Kidney (tissue), 14 donors: ENCODE results near the gene SGIP1. TPM values are rescaled to one million over a fixed set of nuclear protein-coding genes. Genes with fewer than 3 reads are reported as not detected.

Experiments
- DNase-seq, 5 donors: peaks; one replicate each; pipeline ENCODE4 v3.0.0-alpha.2; 2013 to 2020
- FAIRE-seq: peaks from 2 replicates; lab custom pipeline; 2012; peaks lifted over from hg19 to GRCh38; lab: Jason Lieb, UNC
- H3K27ac ChIP-seq, 2 donors: one replicate each; pipeline ENCODE4 v1.7.0; 2013; ENCODE audit warnings: low read depth in 2 of 2, low read length in 2 of 2, inconsistent platforms in 1 of 2
- H3K27me3 ChIP-seq: one replicate; pipeline ENCODE4 v1.7.1; 2013; ENCODE audit warnings: low read length, inconsistent platforms; ENCODE audit not compliant: control insufficient read depth, insufficient read depth
- H3K36me3 ChIP-seq, 3 donors: one replicate each; pipeline versions ENCODE4 v1.7.0 to v1.7.1; 2013; ENCODE audit warnings: low read length in 3 of 3, control low read depth in 1 of 3, inconsistent platforms in 1 of 3; ENCODE audit not compliant: insufficient read depth in 3 of 3, control insufficient read depth in 2 of 3
- H3K4me1 ChIP-seq, 3 donors: one replicate each; pipeline versions ENCODE4 v1.7.0 to v1.7.1; 2013; ENCODE audit warnings: low read length in 3 of 3, inconsistent platforms in 1 of 3, low read depth in 1 of 3; ENCODE audit not compliant: control insufficient read depth in 2 of 3, insufficient read depth in 2 of 3
- H3K4me3 ChIP-seq, 3 donors: one replicate each; pipeline versions ENCODE4 v1.7.0 to v1.8.1; 2013; ENCODE audit warnings: low read length in 3 of 3, control low read depth in 1 of 3, inconsistent platforms in 1 of 3
- H3K9ac ChIP-seq, 3 donors: one replicate each; pipeline versions ENCODE4 v1.7.0 to v1.7.1; 2013; ENCODE audit warnings: low read length in 3 of 3, control low read depth in 1 of 3, inconsistent platforms in 1 of 3
- H3K9me3 ChIP-seq, 3 donors: one replicate each; pipeline versions ENCODE4 v1.7.0 to v1.7.1; 2013; ENCODE audit warnings: low read length in 3 of 3, control low read depth in 1 of 3, inconsistent platforms in 1 of 3; ENCODE audit not compliant: control insufficient read depth in 2 of 3, insufficient read depth in 1 of 3
- CTCF ChIP-seq: IDR thresholded peaks from 3 replicates; pipeline ENCODE4 v1.5.1; 2012; ENCODE audit warnings: mild to moderate bottlenecking, moderate library complexity, borderline replicate concordance; ENCODE audit not compliant: insufficient read depth; ENCODE audit errors: extremely low read depth
- intact Hi-C: fragments of 100-400 bp; cut with DNase I; formaldehyde crosslinking; loops from one replicate; pipeline ENCODE4 v1.11.1; 2022
- polyA plus RNA-seq: library from polyadenylated mRNA; stranded (reverse); fragments of 350-450 nt; fragmentation: Illumina TruSeq; extraction: RNeasy Lipid Tissue Mini Kit (QIAGEN cat#74804); gene quantifications from one replicate; pipeline ENCODE4 v1.2.3, GENCODE V29; 2014; ENCODE audit warnings: low read depth, low replicate concordance; ENCODE audit not compliant: insufficient read depth
- total RNA-seq: library from RNA; stranded (reverse); fragmentation: NEBNext Ultra II Directional; extraction: Animal tissue kit (Norgen Biotek cat#: 25700); gene quantifications from one replicate; pipeline ENCODE4 v1.2.1, GENCODE V29; 2021
- donor health status: control.
- donor health status: control.
- donor health status: control.
- donor health status: control.
- donor health status: control.
- donor health status: DM: yes; HTN: yes; CAD: no.
- donor health status: Normal renal cell carcinoma (clear cell type).

The SGIP1 gene
- total and polyA plus RNA-seq, 2 donors from 2014 or later: 8.3 to 11.2 TPM

GRCh38 chr1:66644331-66644730, 110.4 kb downstream of the SGIP1 start:
- H3K9me3 ChIP-seq: no peaks in the 10 kb centered on the region
- intact Hi-C loops: no loop called here
- no peak for FAIRE-seq
- DNase-seq: no peak
- peaks cover 0 to 3% (median 0%) of the 10 kb centered on the region in 3 donors for H3K4me1 ChIP-seq
- no peak overlapping the region for H3K27ac ChIP-seq
- no peak overlapping the region for H3K4me3 ChIP-seq
- H3K36me3 ChIP-seq: no peaks in the 10 kb centered on the region
- H3K27me3 ChIP-seq: no peaks in the 10 kb centered on the region
- no peak for TF ChIP-seq CTCF
- no peak overlapping the region for H3K9ac ChIP-seq

GRCh38 chr1:66648901-66649595, 115.1 kb downstream of the SGIP1 start:
- H3K27ac ChIP-seq: no peak overlapping the region
- peak in 2 of 5 donors; percentile 27 to 62 for DNase-seq
- no peaks in the 10 kb centered on the region for H3K9me3 ChIP-seq
- TF ChIP-seq CTCF: no peak
- no peak overlapping the region for H3K9ac ChIP-seq
- H3K4me1 ChIP-seq: peaks cover 0 to 5% (median 0%) of the 10 kb centered on the region in 3 donors
- H3K36me3 ChIP-seq: no peaks in the 10 kb centered on the region
- intact Hi-C loops: no loop called here
- no peak overlapping the region for H3K4me3 ChIP-seq
- H3K27me3 ChIP-seq: no peaks in the 10 kb centered on the region
- peak; percentile 11 for FAIRE-seq

- DNase-seq (no peak), FAIRE-seq (no peak)
- Histone ChIP-seq H3K4me1 (peaks cover 0 to 5% (median 0%) of the 10 kb centered on the region in 3 donors), H3K27me3 (no peaks in the 10 kb centered on the region), H3K27ac (no peak overlapping the region), H3K9ac (no peak overlapping the region), H3K36me3 (no peaks in the 10 kb centered on the region), H3K4me3 (no peak overlapping the region), H3K9me3 (no peaks in the 10 kb centered on the region)
- TF ChIP-seq CTCF: no peak
- intact Hi-C loops: no loop called here
Observed at GRCh38 chr1:66652556-66652955, 118.6 kb downstream of the SGIP1 start.
